HUES6 (cell line): ENCODE measurements around the gene TOX2.

Experiments used
- H3K27ac ChIP-seq: 2 replicates; pipeline ENCODE4 v1.7.0; 2013; ENCODE audit warnings: low read depth, mild to moderate bottlenecking, low read length, inconsistent platforms
- H3K27me3 ChIP-seq: 2 replicates; pipeline ENCODE4 v1.6.1; 2013; ENCODE audit warnings: low read length; ENCODE audit not compliant: control insufficient read depth, insufficient read depth
- H3K36me3 ChIP-seq: 2 replicates; pipeline ENCODE4 v1.6.1; 2013; ENCODE audit warnings: low read length; ENCODE audit not compliant: control insufficient read depth, insufficient read depth
- H3K4me1 ChIP-seq: 2 replicates; pipeline ENCODE4 v1.6.1; 2013; ENCODE audit warnings: low read length; ENCODE audit not compliant: control insufficient read depth, insufficient read depth
- H3K4me3 ChIP-seq: 2 replicates; pipeline ENCODE4 v1.5.1; 2013; ENCODE audit warnings: low read depth, low read length
- H3K9ac ChIP-seq: one replicate; pipeline ENCODE4 v1.6.1; 2013; ENCODE audit warnings: mild to moderate bottlenecking, low read length
- H3K9me3 ChIP-seq: 2 replicates; pipeline ENCODE4 v1.6.1; 2013; ENCODE audit warnings: low read depth, low read length; ENCODE audit not compliant: control insufficient read depth, insufficient read depth

Gene TOX2

GRCh38 chr20:43991261-43991660 lies 76.6 kb downstream of the TOX2 start:
- Histone ChIP-seq H3K36me3 (no peaks in the 10 kb centered on the region), H3K27ac (no peak overlapping the region), H3K9me3 (peaks cover 4% of the 10 kb centered on the region; the same call in 1 of the 2 replicates), H3K9ac (no peak overlapping the region), H3K4me1 (no peaks in the 10 kb centered on the region), H3K27me3 (no peaks in the 10 kb centered on the region; the same call in 1 of the 2 replicates), H3K4me3 (no peak overlapping the region)

GRCh38 chr20:43991982-43992381 lies 77.3 kb downstream of the TOX2 start:
- no peaks in the 10 kb centered on the region for H3K4me1 ChIP-seq
- no peak overlapping the region for H3K4me3 ChIP-seq
- H3K9ac ChIP-seq, result no peak overlapping the region
- peaks cover 4% of the 10 kb centered on the region; the same call in 1 of the 2 replicates for H3K9me3 ChIP-seq
- H3K27me3 ChIP-seq, result no peaks in the 10 kb centered on the region; the same call in 1 of the 2 replicates
- no peaks in the 10 kb centered on the region for H3K36me3 ChIP-seq
- no peak overlapping the region for H3K27ac ChIP-seq

GRCh38 chr20:43992885-43993284 lies 78.2 kb downstream of the TOX2 start:
- Histone ChIP-seq H3K4me1 (no peaks in the 10 kb centered on the region), H3K36me3 (no peaks in the 10 kb centered on the region), H3K9ac (no peak overlapping the region), H3K27me3 (no peaks in the 10 kb centered on the region; the same call in 1 of the 2 replicates), H3K4me3 (no peak overlapping the region), H3K27ac (no peak overlapping the region), H3K9me3 (peaks cover 4% of the 10 kb centered on the region; the same call in 1 of the 2 replicates)

GRCh38 chr20:43993560-43993959 lies 78.9 kb downstream of the TOX2 start:
- no peaks in the 10 kb centered on the region for H3K4me1 ChIP-seq
- no peak overlapping the region for H3K4me3 ChIP-seq
- H3K9me3 ChIP-seq, result peaks cover 4% of the 10 kb centered on the region; the same call in 1 of the 2 replicates
- no peaks in the 10 kb centered on the region for H3K36me3 ChIP-seq
- H3K9ac ChIP-seq, result no peak overlapping the region
- no peak overlapping the region for H3K27ac ChIP-seq
- no peaks in the 10 kb centered on the region for H3K27me3 ChIP-seq

- Histone ChIP-seq H3K9ac (no peak overlapping the region), H3K4me1 (no peaks in the 10 kb centered on the region), H3K27ac (no peak overlapping the region), H3K9me3 (peaks cover 4% of the 10 kb centered on the region; the same call in 1 of the 2 replicates), H3K36me3 (no peaks in the 10 kb centered on the region), H3K4me3 (no peak overlapping the region), H3K27me3 (no peaks in the 10 kb centered on the region)
Observed at GRCh38 chr20:43994486-43995100, 79.9 kb downstream of the TOX2 start.

- H3K9ac ChIP-seq, result no peak overlapping the region
- H3K4me1 ChIP-seq, result no peaks in the 10 kb centered on the region
- H3K9me3 ChIP-seq, result no peaks in the 10 kb centered on the region
- no peak overlapping the region for H3K27ac ChIP-seq
- no peaks in the 10 kb centered on the region for H3K27me3 ChIP-seq
- H3K4me3 ChIP-seq, result no peak overlapping the region
- H3K36me3 ChIP-seq, result no peaks in the 10 kb centered on the region
Observed at GRCh38 chr20:43995645-43996044, 81.0 kb downstream of the TOX2 start.

GRCh38 chr20:43996240-43996930 lies 81.7 kb downstream of the TOX2 start:
- Histone ChIP-seq H3K9ac (no peak overlapping the region), H3K27ac (no peak overlapping the region), H3K4me1 (no peaks in the 10 kb centered on the region), H3K27me3 (no peaks in the 10 kb centered on the region), H3K4me3 (no peak overlapping the region), H3K9me3 (no peaks in the 10 kb centered on the region), H3K36me3 (no peaks in the 10 kb centered on the region)

- no peaks in the 10 kb centered on the region for H3K36me3 ChIP-seq
- no peaks in the 10 kb centered on the region for H3K4me1 ChIP-seq
- H3K4me3 ChIP-seq, result no peak overlapping the region
- no peaks in the 10 kb centered on the region for H3K27me3 ChIP-seq
- no peak overlapping the region for H3K9ac ChIP-seq
- no peak overlapping the region for H3K27ac ChIP-seq
- H3K9me3 ChIP-seq, result no peaks in the 10 kb centered on the region
Observed at GRCh38 chr20:43999848-44000247, 85.2 kb downstream of the TOX2 start.

GRCh38 chr20:44001667-44002596 lies 87.3 kb downstream of the TOX2 start:
- no peaks in the 10 kb centered on the region for H3K27me3 ChIP-seq
- no peaks in the 10 kb centered on the region for H3K4me1 ChIP-seq
- no peaks in the 10 kb centered on the region for H3K36me3 ChIP-seq
- no peak overlapping the region for H3K9ac ChIP-seq
- no peaks in the 10 kb centered on the region for H3K9me3 ChIP-seq
- H3K4me3 ChIP-seq, result no peak overlapping the region
- H3K27ac ChIP-seq, result no peak overlapping the region

GRCh38 chr20:44002861-44003260 lies 88.2 kb downstream of the TOX2 start:
- Histone ChIP-seq H3K36me3 (no peaks in the 10 kb centered on the region), H3K4me1 (no peaks in the 10 kb centered on the region), H3K27me3 (no peaks in the 10 kb centered on the region), H3K27ac (no peak overlapping the region), H3K4me3 (no peak overlapping the region), H3K9ac (no peak overlapping the region), H3K9me3 (no peaks in the 10 kb centered on the region)

GRCh38 chr20:44003609-44004008 lies 89.0 kb downstream of the TOX2 start:
- no peaks in the 10 kb centered on the region for H3K27me3 ChIP-seq
- no peaks in the 10 kb centered on the region for H3K36me3 ChIP-seq
- no peak overlapping the region for H3K27ac ChIP-seq
- H3K4me3 ChIP-seq, result no peak overlapping the region
- no peaks in the 10 kb centered on the region for H3K9me3 ChIP-seq
- no peak overlapping the region for H3K9ac ChIP-seq
- H3K4me1 ChIP-seq, result no peaks in the 10 kb centered on the region
